GM06990 (cell line): Measurements from ENCODE around the gene OSMR.

Source experiments
- DNase-seq: peaks from one replicate; pipeline ENCODE4 v3.0.0-alpha.2; 2011; ENCODE audit not compliant: insufficient read length; ENCODE audit errors: extremely low read depth
- H3K27me3 ChIP-seq: replicated peaks from 2 replicates; pipeline ENCODE4 v1.6.0; 2011; ENCODE audit warnings: low read length; ENCODE audit not compliant: control insufficient read depth, insufficient read depth
- H3K36me3 ChIP-seq: 2 replicates; pipeline ENCODE4 v1.5.1; 2011; ENCODE audit warnings: low read length; ENCODE audit not compliant: control insufficient read depth, insufficient read depth
- H3K4me3 ChIP-seq: replicated peaks from 2 replicates; pipeline ENCODE4 v1.5.1; 2011; ENCODE audit warnings: low read depth, mild to moderate bottlenecking, control low read depth, low read length
- TF ChIP-seq, protein P1 (sequence below): IDR thresholded peaks from 2 replicates; pipeline ENCODE4 v1.5.1; 2011; ENCODE audit warnings: low read length, control low read depth, mild to moderate bottlenecking, inconsistent platforms; ENCODE audit not compliant: insufficient read depth, poor library complexity, severe bottlenecking

Gene OSMR

DNA sequence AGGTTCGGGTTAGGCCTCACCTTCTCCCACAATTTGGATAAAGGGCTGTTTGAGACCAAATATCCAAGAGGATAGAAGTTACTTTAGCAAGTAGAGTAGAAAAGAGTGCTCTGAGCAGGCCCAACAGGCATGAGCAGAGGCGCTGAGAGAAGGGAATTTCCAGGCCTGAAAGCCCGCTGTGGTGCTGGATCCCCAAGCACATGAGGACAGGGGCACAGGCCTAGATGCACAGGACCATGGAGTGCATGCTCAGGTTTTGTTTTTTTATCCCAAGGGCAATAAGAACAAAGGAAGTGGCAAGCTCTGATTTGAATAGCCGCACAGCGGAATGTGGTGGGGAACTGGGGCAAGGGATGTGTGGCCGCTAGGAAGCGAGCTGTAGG lies 33.3 kb downstream of the OSMR start:
- Histone ChIP-seq H3K4me3 (no peak overlapping the region), H3K36me3 (no peaks in the 10 kb centered on the region), H3K27me3 (no peaks in the 10 kb centered on the region)
- TF ChIP-seq, protein P1, sequence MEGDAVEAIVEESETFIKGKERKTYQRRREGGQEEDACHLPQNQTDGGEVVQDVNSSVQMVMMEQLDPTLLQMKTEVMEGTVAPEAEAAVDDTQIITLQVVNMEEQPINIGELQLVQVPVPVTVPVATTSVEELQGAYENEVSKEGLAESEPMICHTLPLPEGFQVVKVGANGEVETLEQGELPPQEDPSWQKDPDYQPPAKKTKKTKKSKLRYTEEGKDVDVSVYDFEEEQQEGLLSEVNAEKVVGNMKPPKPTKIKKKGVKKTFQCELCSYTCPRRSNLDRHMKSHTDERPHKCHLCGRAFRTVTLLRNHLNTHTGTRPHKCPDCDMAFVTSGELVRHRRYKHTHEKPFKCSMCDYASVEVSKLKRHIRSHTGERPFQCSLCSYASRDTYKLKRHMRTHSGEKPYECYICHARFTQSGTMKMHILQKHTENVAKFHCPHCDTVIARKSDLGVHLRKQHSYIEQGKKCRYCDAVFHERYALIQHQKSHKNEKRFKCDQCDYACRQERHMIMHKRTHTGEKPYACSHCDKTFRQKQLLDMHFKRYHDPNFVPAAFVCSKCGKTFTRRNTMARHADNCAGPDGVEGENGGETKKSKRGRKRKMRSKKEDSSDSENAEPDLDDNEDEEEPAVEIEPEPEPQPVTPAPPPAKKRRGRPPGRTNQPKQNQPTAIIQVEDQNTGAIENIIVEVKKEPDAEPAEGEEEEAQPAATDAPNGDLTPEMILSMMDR, result no peak
- DNase-seq, result no peak

DNA sequence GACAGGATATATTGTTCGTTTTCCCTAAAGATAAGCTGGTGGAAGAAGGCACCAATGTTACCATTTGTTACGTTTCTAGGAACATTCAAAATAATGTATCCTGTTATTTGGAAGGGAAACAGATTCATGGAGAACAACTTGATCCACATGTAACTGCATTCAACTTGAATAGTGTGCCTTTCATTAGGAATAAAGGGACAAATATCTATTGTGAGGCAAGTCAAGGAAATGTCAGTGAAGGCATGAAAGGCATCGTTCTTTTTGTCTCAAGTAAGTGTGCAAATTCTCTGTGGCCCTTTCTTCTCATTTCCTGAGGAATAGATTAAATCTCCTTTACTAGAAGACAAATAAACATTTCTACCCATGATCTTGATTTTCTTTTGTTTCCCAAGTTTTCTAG lies 38.0 kb downstream of the OSMR start:
- H3K36me3 ChIP-seq, result no peaks in the 10 kb centered on the region

DNA sequence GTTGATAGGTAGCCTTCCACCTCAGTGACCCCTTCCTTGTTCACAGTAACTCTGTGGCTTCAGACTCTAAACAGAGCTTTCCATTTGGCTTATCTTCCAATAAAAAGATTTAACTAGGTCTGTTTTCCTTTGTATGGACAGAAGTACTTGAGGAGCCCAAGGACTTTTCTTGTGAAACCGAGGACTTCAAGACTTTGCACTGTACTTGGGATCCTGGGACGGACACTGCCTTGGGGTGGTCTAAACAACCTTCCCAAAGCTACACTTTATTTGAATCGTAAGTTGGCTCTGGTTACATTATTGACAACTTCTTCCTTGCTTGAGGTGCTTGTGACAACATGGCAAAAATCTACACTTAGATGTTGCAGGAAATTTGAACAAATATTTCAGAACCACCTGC lies 39.4 kb downstream of the OSMR start:
- Histone ChIP-seq H3K4me3 (no peak overlapping the region), H3K36me3 (no peaks in the 10 kb centered on the region), H3K27me3 (no peaks in the 10 kb centered on the region)
- DNase-seq, result no peak
- TF ChIP-seq, protein P1, result no peak

More for the DNA sequence above, 38.0 kb downstream of the OSMR start:
- H3K27me3 ChIP-seq, result no peaks in the 10 kb centered on the region
- TF ChIP-seq, protein P1, result no peak
- H3K4me3 ChIP-seq, result no peak overlapping the region
- no peak for DNase-seq

DNA sequence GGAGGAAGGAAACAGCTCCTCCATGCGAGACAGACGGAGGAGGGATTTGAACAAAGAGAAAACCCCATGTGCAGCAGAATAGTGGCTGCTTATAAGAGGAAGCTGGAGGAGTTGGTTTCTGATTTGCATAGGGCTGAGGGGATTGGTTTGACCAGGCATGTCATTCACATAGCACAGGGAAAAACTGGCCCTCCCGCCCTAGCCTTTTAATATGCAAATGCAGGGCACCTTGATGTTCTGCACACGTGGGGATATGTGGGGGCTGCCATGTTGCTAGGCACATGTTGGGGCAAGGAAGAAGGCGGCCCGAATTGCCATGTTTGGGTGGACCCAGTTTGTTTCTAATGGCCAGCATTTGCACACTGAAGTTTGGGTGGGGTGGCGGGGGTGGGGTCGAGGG lies 42.2 kb downstream of the OSMR start:
- TF ChIP-seq, protein P1, result no peak
- H3K4me3 ChIP-seq, result no peak overlapping the region
- no peaks in the 10 kb centered on the region for H3K27me3 ChIP-seq
- no peaks in the 10 kb centered on the region for H3K36me3 ChIP-seq
- DNase-seq, result no peak

DNA sequence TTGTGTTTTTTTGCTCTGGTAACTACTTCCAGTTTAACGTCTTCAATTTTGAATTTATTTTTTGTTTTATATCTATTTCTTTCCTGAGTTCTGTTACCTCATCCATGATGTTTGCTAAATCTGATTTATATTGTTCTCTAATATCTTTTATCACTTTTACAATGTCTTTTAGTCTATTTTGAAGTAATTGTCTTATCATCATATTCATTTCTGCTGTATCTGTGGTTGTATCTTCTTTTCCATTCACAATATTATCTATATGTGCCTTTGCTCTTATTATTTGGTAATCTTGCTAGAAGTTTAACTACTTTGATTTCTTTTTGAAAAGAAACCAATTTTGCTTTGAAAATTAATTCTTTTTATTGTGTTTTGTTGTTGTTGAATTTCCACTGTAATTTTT lies 43.6 kb downstream of the OSMR start:
- TF ChIP-seq, protein P1, result no peak
- H3K27me3 ChIP-seq, result no peaks in the 10 kb centered on the region
- DNase-seq, result no peak
- H3K4me3 ChIP-seq, result no peak overlapping the region
- no peaks in the 10 kb centered on the region for H3K36me3 ChIP-seq

DNA sequence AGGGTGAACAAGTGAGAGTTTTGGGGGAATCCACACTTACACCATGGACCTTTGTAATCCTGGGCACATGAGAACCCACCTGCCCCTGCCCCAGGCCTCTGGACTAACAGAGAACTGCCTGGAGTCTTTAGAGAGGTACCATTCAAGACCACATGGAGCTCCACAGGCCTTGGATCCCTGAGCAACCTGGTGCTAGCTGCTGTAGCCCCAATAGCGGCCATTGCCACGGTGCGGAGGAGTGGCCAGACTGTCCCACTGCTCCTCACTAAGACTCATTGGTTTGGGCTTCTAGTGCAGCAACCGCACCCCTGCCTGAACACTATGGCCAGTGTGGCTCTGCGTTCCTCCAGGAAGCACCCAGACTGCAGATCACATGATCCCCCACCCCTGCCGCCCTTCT lies 45.8 kb downstream of the OSMR start:
- Histone ChIP-seq H3K27me3 (no peaks in the 10 kb centered on the region), H3K4me3 (no peak overlapping the region), H3K36me3 (no peaks in the 10 kb centered on the region)
- no peak for DNase-seq
- TF ChIP-seq, protein P1, result no peak
